GM12878 (cell line): Measurements from ENCODE around the gene ABCG2. TPM values are rescaled to one million over a fixed set of nuclear protein-coding genes. Genes with fewer than 3 reads are reported as not detected.

ENCODE experiments used
- ATAC-seq: fragments of 200-7000 bp; cut with Tn5 transposase; 3 replicates; pipeline ENCODE4 v1.9.1; 2020; ENCODE audit warnings: mild to moderate bottlenecking, moderate library complexity
- BruUV-seq: library from RNA; stranded (reverse); fragments of 400-500 nt; replicated peaks from 2 replicates; lab custom pipeline; 2021; lab: Mats Ljungman, UMichigan
- CTCF ChIA-PET: fragments of 300-600 bp; sonication (Branson Sonifier 250); formaldehyde crosslinking; extraction: SDS; loops from one replicate; lab custom pipeline; 2021; ENCODE audit warnings: inconsistent platforms; lab: Yijun Ruan, JAX
- POLR2A ChIA-PET: fragments of 350-600 bp; formaldehyde crosslinking; extraction: SDS; loops from one replicate; lab custom pipeline; 2021; ENCODE audit warnings: inconsistent platforms; lab: Charles Lee
- RAD21 ChIA-PET: fragments of 300-600 bp; sonication (Branson Sonifier 250); formaldehyde crosslinking; loops from one replicate; lab custom pipeline; 2023; ENCODE audit warnings: antibody characterized with exemption; ENCODE audit not compliant: unreplicated experiment; lab: Charles Lee
- SMC1A ChIA-PET: fragments of 300-600 bp; sonication (Branson Sonifier 250); formaldehyde crosslinking; loops from one replicate; lab custom pipeline; 2023; ENCODE audit not compliant: unreplicated experiment, uncharacterized antibody; lab: Charles Lee
- DNase-seq: peaks from one replicate; pipeline ENCODE4 v3.0.0-alpha.2; 2011; ENCODE audit warnings: low read depth, low spot score
- FAIRE-seq: peaks from 3 replicates; lab custom pipeline; 2011; peaks lifted over from hg19 to GRCh38; lab: Jason Lieb, UNC
- H2AFZ ChIP-seq: 2 replicates; pipeline ENCODE4 v1.6.0; 2011; ENCODE audit warnings: low read depth, low read length, control low read depth; ENCODE audit not compliant: control insufficient read depth
- H3K27ac ChIP-seq: 2 replicates; pipeline ENCODE4 v1.5.1; 2011; ENCODE audit warnings: control low read depth; ENCODE audit not compliant: control insufficient read depth, insufficient read depth
- H3K27me3 ChIP-seq, 2 experiments: replicated peaks in 1 of 2; 2 replicates each; pipeline versions ENCODE4 v1.6.0 to v1.6.1; 2011; ENCODE audit warnings: low read length in 1 of 2; ENCODE audit not compliant: control insufficient read depth in 2 of 2, insufficient read depth in 2 of 2
- H3K36me3 ChIP-seq, 2 experiments: 2 replicates each; pipeline ENCODE4 v1.5.1; 2011; ENCODE audit warnings: low read length in 1 of 2; ENCODE audit not compliant: control insufficient read depth in 2 of 2, insufficient read depth in 2 of 2
- H3K4me1 ChIP-seq: 2 replicates; pipeline ENCODE4 v1.6.1; 2011; ENCODE audit warnings: mild to moderate bottlenecking, low read length, moderate library complexity, mixed read lengths; ENCODE audit not compliant: control insufficient read depth, insufficient read depth
- H3K4me2 ChIP-seq: 2 replicates; pipeline ENCODE4 v1.6.0; 2011; ENCODE audit warnings: control low read depth; ENCODE audit not compliant: control insufficient read depth, insufficient read depth
- H3K4me3 ChIP-seq: fragments of 200-600 bp; sonication (generic); 2 replicates; pipeline ENCODE4 v1.5.1; 2016
- H3K79me2 ChIP-seq: 2 replicates; pipeline ENCODE4 v1.6.0; 2011; ENCODE audit warnings: low read length; ENCODE audit not compliant: control insufficient read depth, insufficient read depth
- H3K9ac ChIP-seq: 2 replicates; pipeline ENCODE4 v1.8.0; 2011; ENCODE audit warnings: low read length, control low read depth, mixed read lengths; ENCODE audit not compliant: control insufficient read depth, insufficient read depth
- H3K9me3 ChIP-seq: replicated peaks from 3 replicates; pipeline ENCODE4 v1.5.1; 2011; ENCODE audit warnings: mild to moderate bottlenecking, low read length; ENCODE audit not compliant: control insufficient read depth, insufficient read depth
- H4K20me1 ChIP-seq: 2 replicates; pipeline ENCODE4 v1.6.0; 2011; ENCODE audit not compliant: control insufficient read depth, insufficient read depth
- BACH1 ChIP-seq: fragments of 450-650 bp; IDR thresholded peaks from 2 replicates; pipeline ENCODE4 v1.6.1; 2017; ENCODE audit warnings: mild to moderate bottlenecking, borderline replicate concordance
- BRCA1 ChIP-seq: IDR thresholded peaks from 2 replicates; pipeline ENCODE4 v1.6.1; 2011; ENCODE audit warnings: low read depth, low read length, improper control_type of control experiment
- CHD1 ChIP-seq: IDR thresholded peaks from 2 replicates; pipeline ENCODE4 v1.6.1; 2012; ENCODE audit warnings: low read depth, low read length, improper control_type of control experiment
- MAX ChIP-seq: IDR thresholded peaks from 2 replicates; pipeline ENCODE4 v1.6.1; 2012; ENCODE audit warnings: low read depth, low read length, improper control_type of control experiment
- MTA2 ChIP-seq: fragments of 450-650 bp; IDR thresholded peaks from 2 replicates; pipeline ENCODE4 v1.6.1; 2016; ENCODE audit warnings: low read depth, mild to moderate bottlenecking, moderate library complexity
- NR2C1 ChIP-seq: fragments of 450-650 bp; IDR thresholded peaks from 2 replicates; pipeline ENCODE4 v1.6.1; 2017; ENCODE audit warnings: antibody characterized with exemption, mild to moderate bottlenecking, moderate library complexity
- SMAD1 ChIP-seq: fragments of 450-650 bp; IDR thresholded peaks from 2 replicates; pipeline ENCODE4 v1.6.1; 2018; ENCODE audit warnings: mild to moderate bottlenecking, low read depth; ENCODE audit not compliant: partially characterized antibody
- SMARCA5 ChIP-seq: fragments of 450-650 bp; IDR thresholded peaks from 2 replicates; pipeline ENCODE4 v1.6.1; 2017; ENCODE audit warnings: mild to moderate bottlenecking
- SREBF2 ChIP-seq: IDR thresholded peaks from 2 replicates; pipeline ENCODE4 v1.6.1; 2012; ENCODE audit warnings: mild to moderate bottlenecking, low read length
- SUPT20H ChIP-seq: IDR thresholded peaks from 2 replicates; pipeline ENCODE4 v1.6.1; 2011; ENCODE audit warnings: low read depth, mild to moderate bottlenecking, low read length, moderate library complexity, borderline replicate concordance; ENCODE audit not compliant: control insufficient read depth
- TARDBP ChIP-seq: IDR thresholded peaks from 2 replicates; pipeline ENCODE4 v1.6.1; 2016; ENCODE audit warnings: borderline replicate concordance
- WRNIP1 ChIP-seq: IDR thresholded peaks from 2 replicates; pipeline ENCODE4 v1.6.1; 2011; ENCODE audit warnings: low read depth, low read length, improper control_type of control experiment, borderline replicate concordance
- YBX1 ChIP-seq: fragments of 450-650 bp; IDR thresholded peaks from 2 replicates; pipeline ENCODE4 v1.6.1; 2016; ENCODE audit warnings: antibody characterized with exemption
- ZNF217 ChIP-seq: fragments of 450-650 bp; IDR thresholded peaks from 2 replicates; pipeline ENCODE4 v1.6.1; 2017; ENCODE audit warnings: antibody characterized with exemption, mild to moderate bottlenecking
- ZNF24 ChIP-seq: fragments of 450-650 bp; IDR thresholded peaks from 2 replicates; pipeline ENCODE4 v1.6.1; 2017; ENCODE audit warnings: antibody characterized with exemption, mild to moderate bottlenecking
- WGBS: methylation state at CpG from one replicate; pipeline ENCODE4 v1.1.6; 2016; ENCODE audit warnings: low lambda C conversion rate; ENCODE audit not compliant: insufficient replicate concordance, insufficient coverage; ENCODE audit errors: missing lambda C conversion rate; 5-methylcytosine and 5-hydroxymethylcytosine counted together
- in situ Hi-C: fragments of 300-500 bp; cut with MboI; formaldehyde crosslinking; loops from 9 replicates; pipeline ENCODE4 v1.14.3; 2018; ENCODE audit warnings: mixed read lengths
- intact Hi-C: fragments of 100-400 bp; cut with micrococcal nuclease; formaldehyde crosslinking; loops from one replicate; pipeline ENCODE4 v1.14.2; 2022; ENCODE audit not compliant: unreplicated experiment
- polyA plus RNA-seq, 11 experiments: library from polyadenylated mRNA; depleted of rRNA in 4 of 11; unstranded in 6 of 11; stranded (reverse) in 5 of 11; fragments of >200 nt; fragmentation: Nextera tagmentation in 4 of 11; fragmentation: Illumina TruSeq in 1 of 11; extraction: Ambion mirVana in 4 of 11; extraction: Trizol in 1 of 11; gene quantifications; 1 replicate in 1 of 11; 2 replicates in 10 of 11; pipeline versions ENCODE4 v1.2.1 to v1.2.3, GENCODE V29; 2011 to 2016; ENCODE audit warnings: inconsistent platforms in 2 of 11, missing spikeins in 2 of 11, low read depth in 1 of 11
- total RNA-seq, 4 experiments: library from RNA; depleted of rRNA in 3 of 4; stranded (reverse); fragments of >200 nt in 3 of 4; fragmentation: Illumina TruSeq in 1 of 4; extraction: Trizol in 1 of 4; gene quantifications; 2 replicates each; pipeline versions ENCODE4 v1.2.1 to v1.2.3, GENCODE V29; 2013 to 2021

Gene ABCG2
- total and polyA plus RNA-seq, 10 of the 15 experiments (the other 5 are each of a cell fraction or from before 2014, with no cell fraction given): 0.03 to 0.06 (median 0.04) TPM; not detected in 7

DNA sequence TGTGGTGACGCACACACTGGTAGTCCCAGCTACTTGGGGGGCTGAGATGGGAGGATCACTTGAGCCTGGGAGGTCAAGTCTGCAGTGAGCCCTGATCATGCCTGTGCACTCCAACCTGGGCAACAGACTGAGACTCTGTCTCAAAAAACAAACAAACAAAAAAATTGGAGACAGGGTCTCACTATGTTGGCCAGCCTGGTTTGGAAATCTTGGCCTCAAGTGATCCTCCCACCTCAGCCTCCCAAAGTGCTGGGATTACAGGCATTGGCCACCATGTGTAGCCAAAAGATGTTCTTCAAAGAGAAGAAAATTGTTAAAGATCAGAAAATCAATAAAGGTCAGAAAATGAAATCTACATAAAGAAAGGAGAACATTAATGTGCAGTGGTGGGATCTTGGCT, 41.7 kb upstream of the ABCG2 start:
- in situ Hi-C loops: loop anchor here (25.0 kb wide), 1 partner anchor 513 kb away; no protein-coding TSS in a partner anchor
- FAIRE-seq: no peak
- H3K27me3 ChIP-seq: no peaks in the 10 kb centered on the region
- no peak overlapping the region for H3K4me3 ChIP-seq
- TF ChIP-seq BACH1: no peak
- TF ChIP-seq CHD1: no peak
- no peak for TF ChIP-seq ZNF217
- no peak for TF ChIP-seq ZNF24
- no peak for TF ChIP-seq NR2C1
- TF ChIP-seq SMARCA5: no peak
- TF ChIP-seq SUPT20H: no peak
- TF ChIP-seq YBX1: no peak
- no peak for TF ChIP-seq SREBF2
- no peak for TF ChIP-seq MTA2
- TF ChIP-seq SMAD1: no peak
- no peak for TF ChIP-seq TARDBP
- no peak for TF ChIP-seq BRCA1
- no peak for TF ChIP-seq WRNIP1
- TF ChIP-seq MAX: no peak
- TF ChIP-seq, all 136 proteins: peak for 0
- no peak overlapping the region for H3K4me2 ChIP-seq
- no TSS peak for BruUV-seq
- intact Hi-C loops: no loop called here
- DNase-seq: no peak
- H3K4me1 ChIP-seq: no peaks in the 10 kb centered on the region
- SMC1A ChIA-PET: no interaction called here
- H3K9ac ChIP-seq: no peak overlapping the region
- H3K27ac ChIP-seq: no peak overlapping the region
- no peaks in the 10 kb centered on the region for H3K36me3 ChIP-seq
- POLR2A ChIA-PET: no interaction called here
- ATAC-seq: no peak
- no peaks in the 10 kb centered on the region for H3K9me3 ChIP-seq
- no peaks in the 10 kb centered on the region for H4K20me1 ChIP-seq
- 58% methylated on average over 1 of the region's 1 CpG for WGBS
- H3K79me2 ChIP-seq: no peaks in the 10 kb centered on the region
- RAD21 ChIA-PET: no interaction called here
- no peak overlapping the region for H2AFZ ChIP-seq
- CTCF ChIA-PET: no interaction called here
